Tibial nerve (tissue), 4 donors: ENCODE data around the gene UBE2I. TPM values are rescaled to one million over a fixed set of nuclear protein-coding genes. Genes with fewer than 3 reads are reported as not detected.

Experiments
- DNase-seq, 2 donors: peaks; one replicate each; pipeline ENCODE4 v3.0.0-alpha.2; 2019; ENCODE audit warnings: low spot score in 2 of 2
- H3K27ac ChIP-seq, 4 donors: fragments of 200-600 bp; sonication (generic) in 3 of 4; one replicate each; pipeline ENCODE4 v1.5.1; 2017 to 2019; ENCODE audit warnings: mild to moderate bottlenecking in 1 of 4
- H3K27me3 ChIP-seq, 2 donors: fragments of 200-600 bp; sonication (generic) in 1 of 2; one replicate each; pipeline versions ENCODE4 v1.5.1 to v1.6.0; 2017 to 2019
- H3K36me3 ChIP-seq, 3 donors: fragments of 200-600 bp; sonication (generic); one replicate each; pipeline ENCODE4 v1.5.1; 2018 to 2019
- H3K4me1 ChIP-seq, 4 donors: fragments of 200-600 bp; sonication (generic) in 3 of 4; one replicate each; pipeline ENCODE4 v1.5.1; 2017 to 2019
- H3K4me3 ChIP-seq, 4 donors: fragments of 200-600 bp; sonication (generic) in 3 of 4; one replicate each; pipeline ENCODE4 v1.5.1; 2017 to 2019; ENCODE audit warnings: mild to moderate bottlenecking in 1 of 4, moderate library complexity in 1 of 4
- H3K9me3 ChIP-seq, 4 donors: fragments of 200-600 bp; sonication (generic) in 3 of 4; one replicate each; pipeline ENCODE4 v1.5.1; 2017 to 2019
- EP300 ChIP-seq, 2 donors: sonication (generic); formaldehyde crosslinking; IDR thresholded peaks; one replicate each; pipeline ENCODE4 v1.6.1; 2017; ENCODE audit warnings: antibody characterized with exemption in 2 of 2, mild to moderate bottlenecking in 1 of 2
- POLR2A ChIP-seq, 2 donors: fragments of 450-650 bp; IDR thresholded peaks; one replicate each; pipeline ENCODE4 v1.6.1; 2017; ENCODE audit warnings: antibody characterized with exemption in 2 of 2, mild to moderate bottlenecking in 2 of 2, moderate library complexity in 2 of 2
- WGBS, 2 donors: methylation state at CpG; one replicate each; pipeline ENCODE4 v1.1.5; 2018; 5-methylcytosine and 5-hydroxymethylcytosine counted together
- total RNA-seq, 4 donors: library from RNA; depleted of rRNA; stranded (reverse); fragments of >200 nt; gene quantifications; one replicate each; pipeline ENCODE4 v1.1.0, GENCODE V29; 2016
- TF ChIP-seq, protein P1 (sequence below), 5 experiments: fragments of 200-600 bp in 3 of 5; fragments of 450-650 bp in 2 of 5; sonication (generic) in 3 of 5; IDR thresholded peaks; one replicate each; pipeline ENCODE4 v1.5.1; 2016 to 2019; ENCODE audit warnings: antibody characterized with exemption in 5 of 5, mild to moderate bottlenecking in 3 of 5, moderate library complexity in 2 of 5

UBE2I gene
- total RNA-seq, 4 donors from 2014 or later = 87.3 to 161 (median 111) TPM

DNA sequence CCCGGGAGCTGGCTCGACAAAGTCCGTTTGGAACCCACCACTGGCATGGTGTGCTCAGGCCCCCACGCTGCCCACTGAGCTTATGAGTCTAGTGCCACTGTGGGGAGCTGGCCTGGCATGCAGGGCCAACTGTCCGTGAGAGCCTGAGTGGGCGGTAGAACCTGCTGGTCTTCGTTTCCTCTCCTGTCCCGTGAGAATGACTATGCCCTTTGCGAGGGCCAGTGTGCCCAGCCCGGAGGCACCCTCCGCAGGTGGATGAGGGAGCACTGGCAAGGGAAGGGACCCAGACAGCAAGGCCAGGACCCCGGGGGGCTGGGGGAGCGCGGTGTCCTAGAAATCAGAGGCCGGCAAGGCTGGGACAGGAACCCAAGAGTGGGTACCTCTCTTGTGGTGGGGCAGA, 27.2 kb downstream of the UBE2I start:
- H3K4me1 ChIP-seq = peaks cover 0 to 30% (median 16%) of the 10 kb centered on the region in 4 donors
- peaks cover 3 to 71% of the 10 kb centered on the region in 2 donors for H3K27me3 ChIP-seq
- TF ChIP-seq EP300 (IDR thresholded peaks at IDR 0.05) = no peak
- no peak for TF ChIP-seq POLR2A (IDR thresholded peaks at IDR 0.05)
- TF ChIP-seq, protein P1, sequence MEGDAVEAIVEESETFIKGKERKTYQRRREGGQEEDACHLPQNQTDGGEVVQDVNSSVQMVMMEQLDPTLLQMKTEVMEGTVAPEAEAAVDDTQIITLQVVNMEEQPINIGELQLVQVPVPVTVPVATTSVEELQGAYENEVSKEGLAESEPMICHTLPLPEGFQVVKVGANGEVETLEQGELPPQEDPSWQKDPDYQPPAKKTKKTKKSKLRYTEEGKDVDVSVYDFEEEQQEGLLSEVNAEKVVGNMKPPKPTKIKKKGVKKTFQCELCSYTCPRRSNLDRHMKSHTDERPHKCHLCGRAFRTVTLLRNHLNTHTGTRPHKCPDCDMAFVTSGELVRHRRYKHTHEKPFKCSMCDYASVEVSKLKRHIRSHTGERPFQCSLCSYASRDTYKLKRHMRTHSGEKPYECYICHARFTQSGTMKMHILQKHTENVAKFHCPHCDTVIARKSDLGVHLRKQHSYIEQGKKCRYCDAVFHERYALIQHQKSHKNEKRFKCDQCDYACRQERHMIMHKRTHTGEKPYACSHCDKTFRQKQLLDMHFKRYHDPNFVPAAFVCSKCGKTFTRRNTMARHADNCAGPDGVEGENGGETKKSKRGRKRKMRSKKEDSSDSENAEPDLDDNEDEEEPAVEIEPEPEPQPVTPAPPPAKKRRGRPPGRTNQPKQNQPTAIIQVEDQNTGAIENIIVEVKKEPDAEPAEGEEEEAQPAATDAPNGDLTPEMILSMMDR (IDR thresholded peaks at IDR 0.05) = no peak
- no peak overlapping the region for H3K4me3 ChIP-seq
- no peak overlapping the region for H3K27ac ChIP-seq
- 66 to 87% methylated on average over 3 to 9 of the region's 15 CpGs for WGBS, 2 donors
- H3K9me3 ChIP-seq = no peaks in the 10 kb centered on the region
- no peaks in the 10 kb centered on the region for H3K36me3 ChIP-seq
- no peak for DNase-seq

DNA sequence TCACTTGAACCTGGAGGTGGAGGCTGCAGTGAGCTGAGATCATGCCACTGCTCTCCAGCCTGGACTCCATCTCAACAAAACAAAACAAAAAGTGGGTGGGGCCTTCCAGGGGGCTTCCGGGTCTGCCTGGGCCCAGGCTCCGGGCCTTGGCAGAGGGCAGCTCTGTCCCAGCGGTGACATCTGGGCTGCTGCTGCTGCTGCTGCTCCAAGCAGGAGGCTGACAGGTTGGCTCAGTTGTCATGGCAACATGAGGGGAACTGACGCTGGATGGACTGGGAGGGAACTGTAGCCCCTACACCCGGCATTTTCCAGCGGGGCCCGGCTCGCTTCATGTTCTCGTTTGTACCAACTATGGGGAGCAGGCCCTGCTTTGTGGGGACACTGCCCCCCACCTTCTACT, 28.1 kb downstream of the UBE2I start:
- peaks cover 3 to 65% of the 10 kb centered on the region in 2 donors for H3K27me3 ChIP-seq
- 37 to 57% methylated on average over 7 to 9 of the region's 9 CpGs for WGBS, 2 donors

DNA sequence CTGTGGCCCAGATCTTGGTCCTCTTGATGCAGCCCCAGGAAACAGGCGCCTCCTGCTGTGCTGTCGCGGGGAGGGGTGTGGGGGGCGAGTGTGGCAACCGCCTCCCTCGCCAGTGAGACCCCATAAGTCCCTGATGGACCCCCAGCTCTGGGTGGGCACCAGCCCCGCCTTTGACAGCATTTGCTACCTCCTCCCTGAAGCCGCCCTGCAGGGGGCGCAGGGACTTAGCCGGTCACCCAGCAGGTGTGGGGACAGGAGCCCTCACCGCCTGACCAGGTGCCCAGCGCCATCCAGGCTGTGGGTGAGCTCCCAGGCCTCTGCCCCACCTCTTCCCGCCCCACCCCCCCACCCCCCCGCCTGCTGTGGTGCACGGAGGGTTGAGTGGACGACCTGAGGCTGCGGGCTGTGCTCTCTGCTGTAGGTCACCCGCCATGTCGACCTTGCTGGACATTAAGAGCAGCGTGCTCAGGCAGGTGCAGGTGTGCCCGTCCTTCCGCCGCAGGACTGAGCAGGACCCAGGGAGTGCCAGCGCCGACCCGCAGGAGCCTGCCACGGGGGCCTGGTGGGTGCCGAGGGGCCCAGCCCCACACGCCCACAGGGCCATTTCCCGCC, 28.8 kb downstream of the UBE2I start:
- peaks cover 0 to 26% (median 15%) of the 10 kb centered on the region in 4 donors for H3K4me1 ChIP-seq
- DNase-seq = no peak

More for the DNA sequence above, 28.1 kb downstream of the UBE2I start:
- H3K4me3 ChIP-seq = no peak overlapping the region
- H3K4me1 ChIP-seq = peaks cover 0 to 26% (median 13%) of the 10 kb centered on the region in 4 donors
- TF ChIP-seq POLR2A (IDR thresholded peaks at IDR 0.05) (no peak), EP300 (IDR thresholded peaks at IDR 0.05) (no peak)
- TF ChIP-seq, protein P1 (IDR thresholded peaks at IDR 0.05) = no peak
- H3K36me3 ChIP-seq = no peaks in the 10 kb centered on the region
- DNase-seq = no peak
- no peak overlapping the region for H3K27ac ChIP-seq
- H3K9me3 ChIP-seq = no peaks in the 10 kb centered on the region

DNA sequence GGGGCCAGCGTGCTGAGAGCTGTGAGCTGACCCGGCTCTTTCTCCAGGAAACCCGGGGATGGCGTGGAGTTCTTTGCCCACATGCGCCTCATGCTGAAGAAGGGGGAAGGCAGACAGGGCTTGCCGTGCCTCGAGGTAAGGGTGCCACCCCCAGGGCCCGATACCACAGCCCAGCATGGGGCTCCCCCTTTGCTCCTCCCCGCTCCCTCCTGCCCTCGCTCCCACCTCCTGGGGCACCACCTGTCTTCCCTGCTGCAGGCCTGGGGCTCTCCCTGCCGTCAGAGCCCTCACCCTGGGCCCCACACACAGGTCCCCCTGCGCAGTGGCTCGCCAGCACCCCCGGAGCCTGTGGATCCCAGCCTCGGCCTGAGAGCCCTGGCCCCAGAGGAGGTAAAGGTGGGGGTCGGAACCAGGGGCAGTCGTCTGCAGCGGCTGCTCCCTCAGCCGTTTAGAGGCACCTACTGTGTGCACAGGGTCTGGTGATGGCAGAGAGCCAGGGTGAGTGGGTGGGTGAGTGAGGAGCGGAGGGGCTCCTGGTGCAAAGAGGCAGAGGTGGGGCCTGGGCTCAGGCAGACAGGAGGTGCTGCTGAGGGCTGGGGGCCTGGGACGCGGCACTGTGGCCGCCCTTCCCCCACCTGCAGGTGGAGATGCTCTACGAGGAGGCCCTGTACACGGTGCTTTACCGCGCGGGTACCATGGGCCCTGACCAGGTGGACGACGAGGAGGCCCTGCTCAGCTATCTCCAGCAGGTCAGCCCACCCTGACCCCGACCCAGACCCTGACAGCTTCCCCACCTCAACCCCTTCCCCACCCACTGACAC, 29.6 kb downstream of the UBE2I start:
- Histone ChIP-seq H3K36me3 (no peaks in the 10 kb centered on the region), H3K27me3 (peaks cover 3 to 56% of the 10 kb centered on the region in 2 donors), H3K9me3 (no peaks in the 10 kb centered on the region), H3K27ac (no peak overlapping the region), H3K4me3 (no peak overlapping the region), H3K4me1 (peaks cover 0 to 26% (median 14%) of the 10 kb centered on the region in 4 donors)
- DNase-seq = no peak
- TF ChIP-seq POLR2A (IDR thresholded peaks at IDR 0.05) = no peak
- TF ChIP-seq, protein P1 (IDR thresholded peaks at IDR 0.05) = no peak
- TF ChIP-seq EP300 (IDR thresholded peaks at IDR 0.05) = no peak
- WGBS, 2 donors = 63 to 68% methylated on average over 20 to 29 of the region's 31 CpGs

More for the DNA sequence above, 28.8 kb downstream of the UBE2I start:
- WGBS, 2 donors = 44 to 50% methylated on average over 8 to 22 of the region's 30 CpGs
- Histone ChIP-seq H3K27me3 (peaks cover 3 to 62% of the 10 kb centered on the region in 2 donors), H3K9me3 (no peaks in the 10 kb centered on the region), H3K4me3 (no peak overlapping the region), H3K27ac (no peak overlapping the region), H3K36me3 (no peaks in the 10 kb centered on the region)
- TF ChIP-seq, protein P1 (IDR thresholded peaks at IDR 0.05) = peak in 2 of 5 experiments; percentile 9 to 14
- no peak for TF ChIP-seq EP300 (IDR thresholded peaks at IDR 0.05)
- TF ChIP-seq POLR2A (IDR thresholded peaks at IDR 0.05) = no peak
